Panc1 (cell line): Measurements from ENCODE around the gene DNAI2. TPM values are rescaled to one million over a fixed set of nuclear protein-coding genes. Genes with fewer than 3 reads are reported as not detected.

Experiments
- ATAC-seq: fragments of 200-7000 bp; cut with Tn5 transposase; 2 replicates; pipeline ENCODE4 v1.9.1; 2020; ENCODE audit warnings: mild to moderate bottlenecking, moderate library complexity
- BruUV-seq: library from RNA; stranded (reverse); fragments of 400-500 nt; replicated peaks from 2 replicates; lab custom pipeline; 2021; lab: Mats Ljungman, UMichigan
- CTCF ChIA-PET: fragments of 300-600 bp; sonication (Branson Sonifier 250); formaldehyde crosslinking; loops from one replicate; lab custom pipeline; 2022; ENCODE audit warnings: antibody characterized with exemption; lab: Charles Lee
- POLR2A ChIA-PET: fragments of 300-600 bp; sonication (Branson Sonifier 250); formaldehyde crosslinking; loops from one replicate; lab custom pipeline; 2022; ENCODE audit warnings: antibody characterized with exemption; lab: Charles Lee
- DNase-seq: peaks from one replicate; pipeline ENCODE4 v3.0.0-alpha.2; 2010; ENCODE audit warnings: low read depth, low spot score
- H3K27ac ChIP-seq: 2 replicates; pipeline ENCODE4 v1.5.1; 2011; ENCODE audit warnings: mild to moderate bottlenecking, low read length, inconsistent platforms
- H3K27me3 ChIP-seq: fragments of 200-500 bp; sonication (Bioruptor generic); 2 replicates; pipeline ENCODE4 v1.6.0; 2014; ENCODE audit warnings: low read length, inconsistent platforms; ENCODE audit not compliant: control insufficient read depth, insufficient read depth
- H3K36me3 ChIP-seq: fragments of 200-500 bp; sonication (Bioruptor generic); 2 replicates; pipeline ENCODE4 v1.5.1; 2014; ENCODE audit warnings: inconsistent platforms, mild to moderate bottlenecking, low read length, moderate library complexity; ENCODE audit not compliant: control insufficient read depth, insufficient read depth
- H3K4me1 ChIP-seq: 2 replicates; pipeline ENCODE4 v1.5.1; 2011; ENCODE audit warnings: inconsistent platforms, mild to moderate bottlenecking, low read length, moderate library complexity; ENCODE audit not compliant: control insufficient read depth, insufficient read depth
- H3K4me3 ChIP-seq, 2 experiments: 2 replicates each; pipeline ENCODE4 v1.5.1; 2011 to 2012; ENCODE audit warnings: low read depth in 2 of 2, low read length in 2 of 2, mild to moderate bottlenecking in 2 of 2, inconsistent platforms in 1 of 2, moderate library complexity in 1 of 2
- H3K9me3 ChIP-seq: fragments of 200-500 bp; sonication (Bioruptor generic); 2 replicates; pipeline ENCODE4 v1.5.1; 2014; ENCODE audit warnings: low read depth, mild to moderate bottlenecking, inconsistent platforms, low read length, moderate library complexity; ENCODE audit not compliant: control insufficient read depth, insufficient read depth
- CTCF ChIP-seq: fragments of 450-650 bp; IDR thresholded peaks from 2 replicates; pipeline ENCODE4 v1.5.1; 2017; ENCODE audit warnings: mild to moderate bottlenecking
- POLR2AphosphoS5 ChIP-seq: IDR thresholded peaks from 2 replicates; pipeline ENCODE4 v1.6.1; 2012; ENCODE audit warnings: mild to moderate bottlenecking, low read depth, low read length, moderate library complexity
- REST ChIP-seq, 2 experiments: IDR thresholded peaks; 2 replicates each; pipeline ENCODE4 v1.6.1; 2011 to 2012; ENCODE audit warnings: low read depth in 2 of 2, control low read depth in 1 of 2, low read length in 1 of 2, mild to moderate bottlenecking in 1 of 2, moderate library complexity in 1 of 2; ENCODE audit not compliant: insufficient read depth in 1 of 2
- SIN3A ChIP-seq: IDR thresholded peaks from 2 replicates; pipeline ENCODE4 v1.6.1; 2012; ENCODE audit warnings: low read depth, mild to moderate bottlenecking, low read length, moderate library complexity, borderline replicate concordance; ENCODE audit not compliant: insufficient read depth
- TCF7L2 ChIP-seq: IDR thresholded peaks from 2 replicates; pipeline ENCODE4 v1.6.1; 2011; ENCODE audit warnings: mild to moderate bottlenecking, low read depth, low read length, inconsistent platforms
- in situ Hi-C: cut with HindIII; loops from 2 replicates; pipeline ENCODE4 v1.10.0; 2016; ENCODE audit warnings: low sequenced_read_pairs, low pct_unique_long_range_greater_than_20kb
- intact Hi-C: fragments of 100-400 bp; cut with micrococcal nuclease; formaldehyde crosslinking; loops from one replicate; pipeline ENCODE4 v1.10.0; 2022; ENCODE audit not compliant: unreplicated experiment
- total RNA-seq: library from RNA; stranded (reverse); gene quantifications from one replicate; pipeline ENCODE4 v1.2.1, GENCODE V29; 2021; ENCODE audit not compliant: unreplicated experiment

The DNAI2 gene
- total RNA-seq, 1 experiment from 2014 or later = not detected

GRCh38 chr17:74250324-74250995 is 23.6 kb upstream of the DNAI2 start:
- intact Hi-C loops (no loop called here), in situ Hi-C loops (no loop called here)
- Histone ChIP-seq H3K36me3 (no peaks in the 10 kb centered on the region), H3K4me1 (no peaks in the 10 kb centered on the region), H3K27ac (no peak overlapping the region), H3K27me3 (no peaks in the 10 kb centered on the region), H3K4me3 (no peak overlapping the region), H3K9me3 (no peaks in the 10 kb centered on the region)
- BruUV-seq = no TSS peak
- POLR2A ChIA-PET = no interaction called here
- TF ChIP-seq REST (IDR thresholded peaks at IDR 0.05; ENCODE audit: insufficient read depth in 1 of 2, low read depth in 2 of 2, low read length in 1 of 2) (no peak), POLR2AphosphoS5 (no peak), CTCF (no peak), TCF7L2 (no peak), SIN3A (no peak)
- CTCF ChIA-PET = no interaction called here
- DNase-seq (no peak), ATAC-seq (no peak)

- ChIA-PET POLR2A (no interaction called here), CTCF (no interaction called here)
- in situ Hi-C loops = no loop called here
- Histone ChIP-seq H3K36me3 (no peaks in the 10 kb centered on the region), H3K4me3 (no peak overlapping the region), H3K4me1 (no peaks in the 10 kb centered on the region), H3K27me3 (no peaks in the 10 kb centered on the region), H3K9me3 (no peaks in the 10 kb centered on the region), H3K27ac (no peak overlapping the region)
- DNase-seq = no peak
- intact Hi-C loops = no loop called here
- BruUV-seq = no TSS peak
- no peak for ATAC-seq
- TF ChIP-seq CTCF = no peak
- TF ChIP-seq TCF7L2 = no peak
- no peak for TF ChIP-seq SIN3A
- no peak for TF ChIP-seq REST (IDR thresholded peaks at IDR 0.05; ENCODE audit: insufficient read depth in 1 of 2, low read depth in 2 of 2, low read length in 1 of 2)
- TF ChIP-seq POLR2AphosphoS5 = no peak
These were observed 23.0 kb upstream of the DNAI2 start for GRCh38 chr17:74251051-74251450.
